Activated CD4-positive, alpha-beta T cell treated with anti-CD3 and anti-CD28 coated beads for 36 hours (primary cell): ENCODE results near the gene PTPA. TPM values are rescaled to one million over a fixed set of nuclear protein-coding genes. Genes with fewer than 3 reads are reported as not detected.

Source experiments
- ATAC-seq: fragments of 200-7000 bp; cut with Tn5 transposase; one replicate; pipeline ENCODE4 v1.10.0; 2021; ENCODE audit warnings: mild to moderate bottlenecking, moderate library complexity
- CTCF ChIA-PET: fragments of 350-600 bp; sonication (Branson Sonifier 250); formaldehyde crosslinking; loops from one replicate; lab custom pipeline; 2021; ENCODE audit warnings: antibody characterized with exemption; lab: Charles Lee
- POLR2A ChIA-PET: fragments of 350-600 bp; sonication (Branson Sonifier 250); formaldehyde crosslinking; loops from one replicate; lab custom pipeline; 2021; ENCODE audit warnings: antibody characterized with exemption, inconsistent platforms; lab: Charles Lee
- DNase-seq: peaks from one replicate; pipeline ENCODE4 v3.0.0-alpha.2; 2020
- H3K27ac Mint-ChIP-seq: one replicate; pipeline ENCODE4 v1.8.0; 2021; ENCODE audit warnings: mixed read lengths
- H3K27me3 Mint-ChIP-seq: one replicate; pipeline ENCODE4 v1.8.0; 2021; ENCODE audit warnings: mixed read lengths
- H3K36me3 Mint-ChIP-seq: one replicate; pipeline ENCODE4 v1.8.0; 2021; ENCODE audit warnings: low read depth, mixed read lengths
- H3K4me1 Mint-ChIP-seq: one replicate; pipeline ENCODE4 v1.8.0; 2021; ENCODE audit warnings: mixed read lengths
- H3K4me3 Mint-ChIP-seq: one replicate; pipeline ENCODE4 v1.8.0; 2021; ENCODE audit warnings: mild to moderate bottlenecking, moderate library complexity, mixed read lengths
- H3K9me3 Mint-ChIP-seq: one replicate; pipeline ENCODE4 v1.8.0; 2021; ENCODE audit warnings: low read depth, mixed read lengths
- intact Hi-C, 2 experiments: fragments of 100-400 bp; cut with DNase I in 1 of 2; cut with micrococcal nuclease in 1 of 2; formaldehyde crosslinking; loops; one replicate each; pipeline versions ENCODE4 v1.14.2 to v1.15.1; 2022 to 2024; cut with DNase I, micrococcal nuclease
- total RNA-seq, 2 experiments: library from RNA; stranded (reverse); gene quantifications; one replicate each; pipeline ENCODE4 v1.2.3, GENCODE V29; 2021

PTPA gene
- total RNA-seq, 2 experiments from 2014 or later: 71.9 to 88.0 TPM

GRCh38 chr9:129173296-129174101, 62.3 kb downstream of the PTPA start:
- no peak for ATAC-seq
- Mint-ChIP-seq H3K9me3 (no peaks in the 10 kb centered on the region), H3K36me3 (no peaks in the 10 kb centered on the region), H3K27me3 (peaks cover 5% of the 10 kb centered on the region), H3K4me3 (peak overlapping the region; percentile 75), H3K4me1 (peaks cover 14% of the 10 kb centered on the region), H3K27ac (no peak overlapping the region)
- no peak for DNase-seq
- intact Hi-C loops: loop anchor here (1.0 to 10.0 kb wide), 8 partner anchors 29 to 437 kb away; no protein-coding TSS in a partner anchor
- ChIA-PET POLR2A (interaction anchor here (0.7 to 2.1 kb wide), 3 partner anchors 34 to 452 kb away, joined by 3 to 7 read pairs (median 3); partner anchors contain the start of gene NTMT1), CTCF (interaction anchor here (0.6 to 4.5 kb wide), 25 partner anchors 13 to 465 kb away, joined by 3 to 42 read pairs (median 4); partner anchors contain the start of gene NTMT1)

GRCh38 chr9:129174102-129174723, 63.0 kb downstream of the PTPA start:
- Mint-ChIP-seq H3K27me3 (peaks cover 5% of the 10 kb centered on the region), H3K9me3 (no peaks in the 10 kb centered on the region), H3K27ac (peak overlapping the region; percentile 63), H3K4me3 (peak overlapping the region; percentile 75), H3K36me3 (no peaks in the 10 kb centered on the region), H3K4me1 (peaks cover 14% of the 10 kb centered on the region)
- peak; percentile 90 for DNase-seq
- ChIA-PET CTCF (interaction anchor here (0.6 to 4.5 kb wide), 26 partner anchors 13 to 464 kb away, joined by 3 to 42 read pairs (median 4); partner anchors contain the start of genes C9orf50 and NTMT1), POLR2A (interaction anchor here (0.6 to 2.1 kb wide), 4 partner anchors 34 to 452 kb away, joined by 3 to 7 read pairs (median 3); partner anchors contain the start of gene NTMT1)
- ATAC-seq: no peak
- intact Hi-C loops: loop anchor here (1.0 to 10.0 kb wide), 8 partner anchors 29 to 436 kb away; no protein-coding TSS in a partner anchor

- no peak for ATAC-seq
- Mint-ChIP-seq H3K4me1 (peaks cover 13% of the 10 kb centered on the region), H3K4me3 (peak overlapping the region; percentile 75), H3K27ac (peak overlapping the region; percentile 67), H3K36me3 (no peaks in the 10 kb centered on the region), H3K27me3 (peaks cover 5% of the 10 kb centered on the region), H3K9me3 (no peaks in the 10 kb centered on the region)
- intact Hi-C loops: loop anchor here (1.0 to 10.0 kb wide), 12 partner anchors 28 to 712 kb away; partner anchors contain the start of gene PTPA (in 1 of the 2)
- DNase-seq: peak; percentile 61
- POLR2A ChIA-PET: interaction anchor here (0.6 to 2.1 kb wide), 2 partner anchors 35 to 451 kb away, joined by 3 to 7 read pairs; partner anchors contain the start of gene NTMT1
- CTCF ChIA-PET: interaction anchor here (0.6 to 4.5 kb wide), 18 partner anchors 14 to 574 kb away, joined by 3 to 42 read pairs (median 4); partner anchors contain the start of genes C9orf50 and NTMT1
Measured at GRCh38 chr9:129174724-129175514, 63.7 kb downstream of the PTPA start.

GRCh38 chr9:129175515-129175824, 64.3 kb downstream of the PTPA start:
- POLR2A ChIA-PET: no interaction called here
- H3K4me1 Mint-ChIP-seq: peaks cover 8% of the 10 kb centered on the region
- no peaks in the 10 kb centered on the region for H3K9me3 Mint-ChIP-seq
- peak overlapping the region; percentile 75 for H3K4me3 Mint-ChIP-seq
- DNase-seq: no peak
- intact Hi-C loops: loop anchor here (1.0 to 10.0 kb wide), 11 partner anchors 27 to 712 kb away; partner anchors contain the start of gene PTPA (in 1 of the 2)
- CTCF ChIA-PET: interaction anchor here (0.6 to 4.5 kb wide), 9 partner anchors 33 to 574 kb away, joined by 3 to 42 read pairs (median 4); no protein-coding TSS in a partner anchor
- ATAC-seq: no peak
- H3K27me3 Mint-ChIP-seq: peaks cover 5% of the 10 kb centered on the region
- peak overlapping the region; percentile 67 for H3K27ac Mint-ChIP-seq
- no peaks in the 10 kb centered on the region for H3K36me3 Mint-ChIP-seq

GRCh38 chr9:129175825-129176633, 64.8 kb downstream of the PTPA start:
- no peaks in the 10 kb centered on the region for H3K36me3 Mint-ChIP-seq
- H3K27me3 Mint-ChIP-seq: peaks cover 5% of the 10 kb centered on the region
- DNase-seq (peak; percentile 90), ATAC-seq (peak; percentile 59)
- intact Hi-C loops: loop anchor here (1.0 to 10.0 kb wide), 18 partner anchors 27 to 711 kb away; partner anchors contain the start of genes NTMT1 (in 1 of the 2), PTPA (in 1 of the 2) and TOR1B (in 1 of the 2)
- peak overlapping the region; percentile 75 for H3K4me3 Mint-ChIP-seq
- H3K4me1 Mint-ChIP-seq: peaks cover 7% of the 10 kb centered on the region
- POLR2A ChIA-PET: interaction anchor here (0.6 kb wide), 1 partner anchor 390 kb away, joined by 4 read pairs; no protein-coding TSS in a partner anchor
- H3K27ac Mint-ChIP-seq: peak overlapping the region; percentile 67
- H3K9me3 Mint-ChIP-seq: no peaks in the 10 kb centered on the region
- CTCF ChIA-PET: interaction anchor here (0.7 to 4.5 kb wide), 6 partner anchors 21 to 61 kb away, joined by 3 to 42 read pairs (median 12); no protein-coding TSS in a partner anchor

GRCh38 chr9:129176701-129177442, 65.7 kb downstream of the PTPA start:
- Mint-ChIP-seq H3K36me3 (no peaks in the 10 kb centered on the region), H3K9me3 (no peaks in the 10 kb centered on the region), H3K4me1 (peaks cover 7% of the 10 kb centered on the region), H3K27ac (no peak overlapping the region), H3K4me3 (peak overlapping the region; percentile 75), H3K27me3 (peaks cover 5% of the 10 kb centered on the region)
- DNase-seq (peak; percentile 44), ATAC-seq (no peak)
- ChIA-PET POLR2A (interaction anchor here (0.6 to 0.9 kb wide), 2 partner anchors 389 to 450 kb away, joined by 3 to 4 read pairs; no protein-coding TSS in a partner anchor), CTCF (interaction anchor here (0.7 to 1.9 kb wide), 4 partner anchors 20 to 448 kb away, joined by 3 to 12 read pairs (median 4); no protein-coding TSS in a partner anchor)
- intact Hi-C loops: loop anchor here (1.0 to 10.0 kb wide), 12 partner anchors 60 to 710 kb away; partner anchors contain the start of genes NTMT1 (in 1 of the 2) and TOR1B (in 1 of the 2)

GRCh38 chr9:129177443-129177790, 66.2 kb downstream of the PTPA start:
- intact Hi-C loops: loop anchor here (2.0 to 10.0 kb wide), 6 partner anchors 80 to 710 kb away; partner anchors contain the start of gene TOR1B (in 1 of the 2)
- CTCF ChIA-PET: interaction anchor here (0.6 to 1.9 kb wide), 5 partner anchors 38 to 447 kb away, joined by 3 to 12 read pairs (median 5); no protein-coding TSS in a partner anchor
- Mint-ChIP-seq H3K4me3 (peak overlapping the region; percentile 83), H3K27ac (no peak overlapping the region), H3K4me1 (peaks cover 7% of the 10 kb centered on the region), H3K27me3 (peaks cover 5% of the 10 kb centered on the region), H3K36me3 (no peaks in the 10 kb centered on the region), H3K9me3 (no peaks in the 10 kb centered on the region)
- no peak for DNase-seq
- ATAC-seq: no peak
- POLR2A ChIA-PET: interaction anchor here (0.6 to 1.4 kb wide), 9 partner anchors 10 to 450 kb away, joined by 3 to 8 read pairs (median 4); no protein-coding TSS in a partner anchor

- intact Hi-C loops: loop anchor here (1.0 to 10.0 kb wide), 9 partner anchors 24 to 709 kb away; partner anchors contain the start of genes DOLPP1 (in 1 of the 2) and TOR1B (in 1 of the 2)
- Mint-ChIP-seq H3K4me3 (peak within 1 kb of the TSS; percentile 83), H3K27ac (peak within 1 kb of the TSS; percentile 65), H3K27me3 (peaks cover 3% of the 10 kb centered on the region), H3K4me1 (peaks cover 7% of the 10 kb centered on the region), H3K9me3 (no peaks in the 10 kb centered on the region), H3K36me3 (no peaks in the 10 kb centered on the region)
- ChIA-PET POLR2A (interaction anchor here (0.5 to 1.4 kb wide), 15 partner anchors 9 to 449 kb away, joined by 3 to 8 read pairs (median 4); no protein-coding TSS in a partner anchor), CTCF (interaction anchor here (0.5 to 1.9 kb wide), 10 partner anchors 15 to 447 kb away, joined by 3 to 12 read pairs (median 3); no protein-coding TSS in a partner anchor)
- peak; percentile 88 for ATAC-seq
- peak; percentile 96 for DNase-seq
Measured at GRCh38 chr9:129177791-129178567, 66.8 kb downstream of the PTPA start, which contains the start of gene IER5L. IER5L (minus strand) TSS chr9:129178261; CDS start chr9:129178052, 209 bp downstream.
